GM12872 (cell line): ENCODE data around the gene C17orf107.

Experiments
- TF ChIP-seq, protein P1 (sequence below): IDR thresholded peaks from 3 replicates; pipeline ENCODE4 v1.5.1; 2011; ENCODE audit warnings: low read depth, mild to moderate bottlenecking, low read length, moderate library complexity; ENCODE audit not compliant: insufficient read depth

Gene C17orf107

DNA sequence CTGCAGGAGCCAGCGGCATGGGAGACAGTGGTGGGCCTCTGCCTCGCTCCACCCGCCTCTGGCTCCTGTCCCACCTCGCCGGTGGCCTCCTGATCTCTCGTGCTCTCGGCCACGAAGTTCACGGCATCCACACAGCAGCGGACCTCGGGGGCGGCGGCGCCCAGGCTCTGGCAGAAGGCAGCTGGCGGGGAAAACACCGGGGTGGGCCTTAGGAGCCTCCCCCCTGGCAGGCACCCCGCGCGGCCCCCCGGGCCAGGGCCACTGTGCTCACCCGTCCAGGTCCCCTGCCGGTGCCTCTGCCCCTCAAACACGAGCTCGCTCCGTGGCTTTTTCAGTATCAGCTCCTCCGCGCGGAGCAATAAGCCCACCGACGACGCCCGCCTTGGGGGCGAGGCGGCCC lies 409 bp upstream of the C17orf107 start:
- TF ChIP-seq, protein P1, sequence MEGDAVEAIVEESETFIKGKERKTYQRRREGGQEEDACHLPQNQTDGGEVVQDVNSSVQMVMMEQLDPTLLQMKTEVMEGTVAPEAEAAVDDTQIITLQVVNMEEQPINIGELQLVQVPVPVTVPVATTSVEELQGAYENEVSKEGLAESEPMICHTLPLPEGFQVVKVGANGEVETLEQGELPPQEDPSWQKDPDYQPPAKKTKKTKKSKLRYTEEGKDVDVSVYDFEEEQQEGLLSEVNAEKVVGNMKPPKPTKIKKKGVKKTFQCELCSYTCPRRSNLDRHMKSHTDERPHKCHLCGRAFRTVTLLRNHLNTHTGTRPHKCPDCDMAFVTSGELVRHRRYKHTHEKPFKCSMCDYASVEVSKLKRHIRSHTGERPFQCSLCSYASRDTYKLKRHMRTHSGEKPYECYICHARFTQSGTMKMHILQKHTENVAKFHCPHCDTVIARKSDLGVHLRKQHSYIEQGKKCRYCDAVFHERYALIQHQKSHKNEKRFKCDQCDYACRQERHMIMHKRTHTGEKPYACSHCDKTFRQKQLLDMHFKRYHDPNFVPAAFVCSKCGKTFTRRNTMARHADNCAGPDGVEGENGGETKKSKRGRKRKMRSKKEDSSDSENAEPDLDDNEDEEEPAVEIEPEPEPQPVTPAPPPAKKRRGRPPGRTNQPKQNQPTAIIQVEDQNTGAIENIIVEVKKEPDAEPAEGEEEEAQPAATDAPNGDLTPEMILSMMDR: no peak

DNA sequence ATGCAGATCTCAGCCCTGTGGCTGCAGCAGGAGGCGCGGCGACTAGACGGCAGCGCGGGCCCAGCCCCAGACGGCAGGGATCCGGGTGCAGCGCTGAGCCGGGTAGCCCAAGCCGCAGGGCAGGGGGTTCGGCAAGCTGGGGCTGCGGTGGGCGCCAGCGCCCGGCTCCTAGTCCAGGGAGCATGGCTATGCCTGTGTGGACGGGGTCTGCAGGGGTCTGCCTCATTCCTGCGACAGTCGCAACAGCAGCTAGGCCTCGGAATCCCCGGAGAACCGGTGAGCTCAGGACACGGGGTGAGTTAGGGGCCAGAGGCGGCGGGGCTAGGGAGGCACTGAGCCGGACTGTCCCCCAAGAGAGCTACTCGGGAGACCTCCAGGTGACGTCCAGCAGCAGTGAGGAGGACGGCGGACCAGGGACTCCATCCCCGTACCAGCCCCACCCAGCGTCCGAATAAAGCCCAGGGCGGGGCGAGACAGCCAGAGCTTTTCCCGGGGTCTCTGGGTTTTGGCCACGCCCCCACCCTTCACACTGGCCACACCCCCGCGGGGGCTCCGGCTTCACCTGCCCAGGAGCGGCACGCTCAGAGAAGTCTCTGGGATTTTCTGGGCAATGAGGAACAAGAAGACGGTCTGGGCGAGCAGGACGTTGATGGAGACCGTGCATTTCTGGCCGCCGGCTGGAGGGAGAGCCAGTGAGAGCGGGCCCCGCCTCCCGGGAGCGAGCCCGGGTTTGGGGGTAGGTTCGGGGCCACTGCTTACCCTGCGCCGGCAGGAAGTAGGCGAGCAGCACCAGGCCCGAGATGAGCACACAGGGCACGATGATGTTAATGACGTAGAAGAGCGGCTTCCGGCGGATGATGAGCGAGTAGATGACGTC lies 1.1 kb downstream of the C17orf107 start:
- TF ChIP-seq, protein P1: no peak

DNA sequence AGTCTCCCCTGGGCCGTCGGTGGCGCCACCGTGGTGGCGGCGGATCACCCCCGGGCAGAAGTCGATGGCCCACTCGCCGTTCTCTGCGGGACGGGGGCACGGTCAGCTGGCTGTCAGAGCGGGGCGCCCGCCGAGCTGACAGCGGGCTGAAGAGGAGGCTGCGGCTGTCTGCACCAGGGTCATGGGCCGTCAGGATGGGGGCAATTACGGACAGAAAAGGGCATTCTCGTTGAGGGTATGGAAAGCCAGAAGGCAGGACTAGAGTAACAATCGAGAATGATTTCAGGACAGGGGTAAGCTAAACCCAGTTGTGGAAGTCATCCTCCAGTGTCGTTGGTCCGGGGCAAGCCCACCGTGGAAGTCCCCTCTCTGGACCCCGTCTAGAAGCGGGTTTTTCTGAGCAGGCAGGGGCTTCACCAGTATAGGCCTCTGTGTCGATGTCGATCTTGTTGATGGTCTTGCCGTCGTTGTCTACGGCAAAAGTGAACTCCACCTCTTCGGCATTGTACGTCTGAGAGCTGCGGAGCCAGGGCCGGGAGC lies 1.8 kb downstream of the C17orf107 start:
- TF ChIP-seq, protein P1: no peak

- TF ChIP-seq, protein P1: no peak
These were observed 2.5 kb downstream of the C17orf107 start for GRCh38 chr17:4901648-4902344.

GRCh38 chr17:4902540-4902939 lies 3.2 kb downstream of the C17orf107 start:
- TF ChIP-seq, protein P1: no peak

DNA sequence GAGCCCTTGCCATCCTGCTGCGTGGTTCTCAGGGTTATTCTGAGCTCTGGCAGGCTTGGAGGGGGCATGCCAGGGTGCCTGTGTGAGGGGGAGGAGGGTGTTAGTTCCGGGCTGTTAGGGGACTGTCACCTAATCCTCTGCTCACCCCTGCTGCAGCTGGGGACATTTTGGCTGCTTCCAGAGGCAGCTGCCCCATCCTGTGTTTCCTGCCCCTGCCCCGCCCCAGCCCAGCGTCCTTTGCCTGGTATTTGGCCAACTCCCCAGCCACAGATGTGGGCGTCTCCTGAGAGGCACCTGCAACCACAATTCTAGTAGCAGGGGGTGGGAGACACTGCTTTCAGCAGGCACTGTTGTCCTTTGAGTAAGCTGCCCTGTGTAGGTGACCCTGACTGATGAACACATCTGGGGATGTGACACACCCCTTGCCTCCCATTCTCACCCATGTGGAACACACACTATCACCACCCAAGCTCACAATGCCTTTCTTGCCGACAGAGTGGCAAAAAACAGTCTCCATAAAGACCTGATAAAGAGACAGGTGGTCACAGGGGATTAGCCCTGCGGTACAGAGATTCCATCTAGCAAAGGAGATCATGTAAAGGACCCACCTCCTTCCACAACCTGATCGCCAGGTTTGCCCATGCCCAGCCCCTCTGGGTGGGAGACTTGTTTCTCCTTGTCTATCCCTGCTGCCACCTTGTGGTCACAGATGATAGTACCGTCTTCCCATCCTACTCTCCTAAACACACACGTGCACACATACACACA lies 3.9 kb downstream of the C17orf107 start, which contains the start of gene CHRNE:
CHRNE (minus strand) TSS at position 48 of the 768 bp plus-strand sequence; CDS start at position 13, 35 bp downstream.
- TF ChIP-seq, protein P1: peak; percentile 91
